ENCODE measurements around the gene PHF21B.

GRCh38 chr22:44996120-44996519, 13.7 kb downstream of the PHF21B start:
- TF ChIP-seq CTCF (IDR thresholded peaks at IDR 0.05) (no peak), POLR2A (IDR thresholded peaks at IDR 0.05) (no peak)
